CD14-positive monocyte (primary cell): Measurements from ENCODE around the gene TENM3. TPM values are rescaled to one million over a fixed set of nuclear protein-coding genes. Genes with fewer than 3 reads are reported as not detected.

Source experiments
- DNase-seq, 3 donors: peaks; one replicate each; pipeline ENCODE4 v3.0.0-alpha.2; 2011 to 2022
- H2AFZ ChIP-seq: 2 replicates; pipeline ENCODE4 v1.6.0; 2012; ENCODE audit warnings: mild to moderate bottlenecking, low read depth, low read length, inconsistent platforms; ENCODE audit not compliant: insufficient read depth, poor library complexity, severe bottlenecking
- H3K27ac ChIP-seq, 2 donors: 1 replicate in 1 of 2; 2 replicates in 1 of 2; pipeline ENCODE4 v1.5.1; 2012 to 2013; ENCODE audit warnings: low read length in 2 of 2, control low read depth in 1 of 2, inconsistent platforms in 1 of 2, low read depth in 1 of 2, mild to moderate bottlenecking in 1 of 2
- H3K27me3 ChIP-seq, 2 donors: one replicate each; pipeline versions ENCODE4 v1.6.0 to v1.6.1; 2011 to 2013; ENCODE audit warnings: low read length in 2 of 2; ENCODE audit not compliant: control insufficient read depth in 2 of 2, insufficient read depth in 2 of 2
- H3K36me3 ChIP-seq, 2 donors: replicated peaks in 1 of 2; 1 replicate in 1 of 2; 2 replicates in 1 of 2; pipeline versions ENCODE4 v1.5.1 to v1.6.1; 2012 to 2013; ENCODE audit warnings: low read length in 2 of 2, control low read depth in 1 of 2, inconsistent platforms in 1 of 2, mild to moderate bottlenecking in 1 of 2; ENCODE audit not compliant: insufficient read depth in 2 of 2, control insufficient read depth in 1 of 2
- H3K4me1 ChIP-seq, 2 donors: 1 replicate in 1 of 2; 2 replicates in 1 of 2; pipeline versions ENCODE4 v1.5.1 to v1.6.1; 2012 to 2013; ENCODE audit warnings: low read length in 2 of 2, control low read depth in 1 of 2, inconsistent platforms in 1 of 2, mild to moderate bottlenecking in 1 of 2, moderate library complexity in 1 of 2; ENCODE audit not compliant: insufficient read depth in 2 of 2, control insufficient read depth in 1 of 2
- H3K4me2 ChIP-seq: replicated peaks from 2 replicates; pipeline ENCODE3; 2012; ENCODE audit warnings: low read length, moderate library complexity, mild to moderate bottlenecking; ENCODE audit not compliant: poor library complexity, severe bottlenecking; ENCODE audit errors: extremely low read depth
- H3K4me3 ChIP-seq, 3 experiments: fragments of 200-600 bp in 1 of 3; sonication (generic) in 1 of 3; replicated peaks in 1 of 3; 1 replicate in 2 of 3; 2 replicates in 1 of 3; pipeline ENCODE4 v1.5.1; 2011 to 2013; ENCODE audit warnings: low read length in 3 of 3, mild to moderate bottlenecking in 3 of 3, control low read depth in 2 of 3, low read depth in 2 of 3, inconsistent platforms in 1 of 3, moderate library complexity in 1 of 3
- H3K79me2 ChIP-seq: 2 replicates; pipeline ENCODE4 v1.6.0; 2012; ENCODE audit warnings: mild to moderate bottlenecking, control low read depth, inconsistent platforms, low read length, moderate library complexity; ENCODE audit not compliant: insufficient read depth
- H3K9ac ChIP-seq: 2 replicates; pipeline ENCODE4 v1.6.0; 2017; ENCODE audit warnings: low read length, mild to moderate bottlenecking; ENCODE audit not compliant: insufficient read depth, poor library complexity, severe bottlenecking
- H3K9me3 ChIP-seq, 2 donors: replicated peaks in 1 of 2; 1 replicate in 1 of 2; 2 replicates in 1 of 2; pipeline versions ENCODE4 v1.5.1 to v1.6.1; 2012 to 2013; ENCODE audit warnings: low read length in 2 of 2, control low read depth in 1 of 2; ENCODE audit not compliant: control insufficient read depth in 1 of 2, insufficient read depth in 1 of 2
- H4K20me1 ChIP-seq: 2 replicates; pipeline ENCODE4 v1.6.0; 2012; ENCODE audit warnings: mild to moderate bottlenecking, low read length, control low read depth, moderate library complexity; ENCODE audit not compliant: insufficient read depth
- H3K27ac Mint-ChIP-seq, 7 donors: one replicate each; pipeline ENCODE4 v1.8.0; 2020; ENCODE audit warnings: mild to moderate bottlenecking in 7 of 7, mixed read lengths in 7 of 7, moderate library complexity in 6 of 7, inconsistent platforms in 2 of 7
- H3K27me3 Mint-ChIP-seq, 3 donors: one replicate each; pipeline ENCODE4 v1.8.0; 2021 to 2022; ENCODE audit warnings: low read depth in 3 of 3, mild to moderate bottlenecking in 3 of 3, mixed read lengths in 3 of 3, moderate library complexity in 3 of 3, inconsistent platforms in 1 of 3
- H3K36me3 Mint-ChIP-seq, 2 donors: one replicate each; pipeline ENCODE4 v1.8.0; 2020; ENCODE audit warnings: mixed read lengths in 2 of 2, inconsistent platforms in 1 of 2, mild to moderate bottlenecking in 1 of 2
- H3K4me1 Mint-ChIP-seq: one replicate; pipeline ENCODE4 v1.8.0; 2020; ENCODE audit warnings: mild to moderate bottlenecking, mixed read lengths
- H3K4me3 Mint-ChIP-seq, 2 donors: one replicate each; pipeline ENCODE4 v1.8.0; 2020; ENCODE audit warnings: mild to moderate bottlenecking in 2 of 2, mixed read lengths in 2 of 2, moderate library complexity in 1 of 2
- H3K9me3 Mint-ChIP-seq, 7 donors: one replicate each; pipeline ENCODE4 v1.8.0; 2020 to 2022; ENCODE audit warnings: mixed read lengths in 7 of 7, mild to moderate bottlenecking in 6 of 7, moderate library complexity in 6 of 7, inconsistent platforms in 2 of 7
- CTCF ChIP-seq: fragments of 200-600 bp; IDR thresholded peaks from one replicate; pipeline ENCODE4 v1.8.0; 2022; ENCODE audit warnings: antibody characterized with exemption, mild to moderate bottlenecking
- WGBS: methylation state at CpG from one replicate; pipeline ENCODE4 v1.1.5; 2013; ENCODE audit warnings: missing lambda C conversion rate; ENCODE audit not compliant: insufficient coverage; 5-methylcytosine and 5-hydroxymethylcytosine counted together
- intact Hi-C, 2 donors: fragments of 100-400 bp; cut with micrococcal nuclease; formaldehyde crosslinking; loops; one replicate each; pipeline versions ENCODE4 v1.15.0 to v1.15.1; 2023
- polyA plus RNA-seq, 3 donors: library from polyadenylated mRNA; depleted of rRNA in 1 of 3; unstranded in 2 of 3; stranded (reverse) in 1 of 3; fragments of 300-500 nt in 2 of 3; fragments of >200 nt in 1 of 3; fragmentation: Illumina TruSeq in 2 of 3; gene quantifications; 1 replicate in 2 of 3; 2 replicates in 1 of 3; pipeline ENCODE4 v1.2.3, GENCODE V29; 2012 to 2021

TENM3 gene
- polyA plus RNA-seq, 3 donors: not detected

GRCh38 chr4:182454440-182455013 lies 211.3 kb downstream of the TENM3 start:
- no peaks in the 10 kb centered on the region for H3K36me3 Mint-ChIP-seq
- H3K4me1 Mint-ChIP-seq: no peaks in the 10 kb centered on the region
- Histone ChIP-seq H3K4me3 (no peak overlapping the region), H3K36me3 (no peaks in the 10 kb centered on the region), H3K4me1 (no peaks in the 10 kb centered on the region), H3K27me3 (peaks cover 29 to 35% of the 10 kb centered on the region in 2 donors), H3K9me3 (peaks cover 0 to 8% of the 10 kb centered on the region in 2 donors), H3K4me2 (no peak overlapping the region), H4K20me1 (no peaks in the 10 kb centered on the region), H3K9ac (no peak overlapping the region), H3K27ac (no peak overlapping the region), H3K79me2 (no peaks in the 10 kb centered on the region), H2AFZ (no peak overlapping the region)
- no peaks in the 10 kb centered on the region for H3K9me3 Mint-ChIP-seq
- DNase-seq: no peak
- TF ChIP-seq CTCF: no peak
- intact Hi-C loops: no loop called here
- H3K27me3 Mint-ChIP-seq: peaks cover 21 to 31% (median 27%) of the 10 kb centered on the region in 3 donors
- H3K4me3 Mint-ChIP-seq: no peak overlapping the region
- H3K27ac Mint-ChIP-seq: no peak overlapping the region
- 90% methylated on average over 2 of the region's 6 CpGs for WGBS

- H3K4me2 ChIP-seq: no peak overlapping the region
- intact Hi-C loops: no loop called here
Measured at GRCh38 chr4:182465114-182465513, 221.9 kb downstream of the TENM3 start.

More at GRCh38 chr4:182465114-182465513, 221.9 kb downstream of the TENM3 start:
- no peaks in the 10 kb centered on the region for H3K36me3 ChIP-seq
- no peak overlapping the region for H3K4me3 ChIP-seq
- no peaks in the 10 kb centered on the region for H3K79me2 ChIP-seq
- no peaks in the 10 kb centered on the region for H3K9me3 ChIP-seq
- H3K27ac ChIP-seq: no peak overlapping the region
- H3K9ac ChIP-seq: no peak overlapping the region
- no peak for DNase-seq
- no peak overlapping the region for H3K4me3 Mint-ChIP-seq
- no peaks in the 10 kb centered on the region for H3K4me1 Mint-ChIP-seq
- H4K20me1 ChIP-seq: no peaks in the 10 kb centered on the region
- no peak for TF ChIP-seq CTCF
- 100% methylated on average over 1 of the region's 5 CpGs for WGBS
- H3K4me1 ChIP-seq: no peaks in the 10 kb centered on the region
- no peak overlapping the region for H2AFZ ChIP-seq
- H3K27me3 Mint-ChIP-seq: peaks cover 3 to 5% (median 5%) of the 10 kb centered on the region in 3 donors
- H3K9me3 Mint-ChIP-seq: no peaks in the 10 kb centered on the region
- H3K27ac Mint-ChIP-seq: no peak overlapping the region
- H3K36me3 Mint-ChIP-seq: no peaks in the 10 kb centered on the region
- H3K27me3 ChIP-seq: no peaks in the 10 kb centered on the region
